SKM-1 (cell line): ENCODE results near the gene WASHC2C.
"Not testable (repeated sequence)": the region's sequence is repeated elsewhere in the genome, so short reads cannot be mapped to it uniquely, and the experiment has no call there.

ENCODE experiments used
- DNase-seq: peaks from one replicate; lab custom pipeline; 2025; ENCODE audit not compliant: unreplicated experiment; lab: John Stamatoyannopoulos, UW

WASHC2C gene

DNA sequence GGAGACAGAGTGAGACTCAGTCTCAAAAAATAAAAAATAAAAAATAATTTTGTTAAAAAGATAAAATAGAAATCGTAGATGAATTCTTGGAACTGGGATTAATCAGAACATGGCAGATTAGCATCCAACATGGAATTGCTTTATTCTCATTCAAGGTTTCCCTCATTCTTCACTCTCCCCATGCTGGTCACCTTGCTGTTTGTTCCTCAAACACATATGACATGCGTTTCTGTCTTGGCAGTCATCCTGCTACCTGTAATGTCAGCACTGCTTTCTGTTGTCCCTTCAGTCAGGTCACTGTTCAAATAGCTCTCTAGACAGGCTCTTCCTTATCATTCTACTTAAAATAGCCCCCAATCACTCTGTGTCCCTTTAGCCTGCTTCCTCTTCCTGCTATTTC is 95.9 kb downstream of the WASHC2C start:
- DNase-seq, result not testable (repeated sequence)
